ENCODE measurements around the gene MAN2B2.
"Not testable (repeated sequence)": the region's sequence is repeated elsewhere in the genome, so short reads cannot be mapped to it uniquely, and the experiment has no call there.

Gene MAN2B2

DNA sequence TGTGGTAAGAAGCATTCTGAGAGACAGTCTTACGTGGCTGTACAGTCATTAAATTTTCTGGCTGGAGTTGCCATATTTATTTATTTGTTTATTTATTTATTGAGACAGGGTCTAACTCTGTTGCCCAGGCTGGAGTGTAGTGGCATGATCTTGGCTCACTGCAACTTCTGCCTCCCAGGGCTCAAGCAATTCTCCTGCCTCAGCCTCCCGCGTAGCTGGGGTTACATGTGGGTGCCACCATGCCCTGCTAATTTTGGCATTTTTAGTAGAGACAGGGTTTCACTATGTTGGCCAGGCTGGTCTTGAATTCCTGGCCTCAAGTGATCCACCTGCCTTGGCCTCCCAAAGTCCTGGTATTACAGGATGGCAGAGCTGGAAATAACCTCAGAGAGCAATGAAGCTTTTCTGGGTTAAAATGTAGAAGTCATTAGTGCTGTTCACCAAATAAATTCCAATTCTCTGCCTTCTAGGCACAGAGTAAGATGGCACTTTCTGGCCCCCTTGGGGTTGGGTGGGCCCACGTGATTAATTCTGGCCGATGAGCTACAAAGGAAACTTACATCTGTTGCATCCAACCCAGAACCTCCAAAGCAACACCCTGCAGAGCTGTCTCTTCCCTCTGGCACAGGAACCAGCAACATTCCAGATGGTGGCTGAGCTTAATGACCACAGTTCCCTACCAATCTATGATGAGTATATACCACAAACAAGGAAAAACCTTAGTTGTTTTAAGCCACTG is 70.0 kb downstream of the MAN2B2 start:
- DNase-seq = no peak

DNA sequence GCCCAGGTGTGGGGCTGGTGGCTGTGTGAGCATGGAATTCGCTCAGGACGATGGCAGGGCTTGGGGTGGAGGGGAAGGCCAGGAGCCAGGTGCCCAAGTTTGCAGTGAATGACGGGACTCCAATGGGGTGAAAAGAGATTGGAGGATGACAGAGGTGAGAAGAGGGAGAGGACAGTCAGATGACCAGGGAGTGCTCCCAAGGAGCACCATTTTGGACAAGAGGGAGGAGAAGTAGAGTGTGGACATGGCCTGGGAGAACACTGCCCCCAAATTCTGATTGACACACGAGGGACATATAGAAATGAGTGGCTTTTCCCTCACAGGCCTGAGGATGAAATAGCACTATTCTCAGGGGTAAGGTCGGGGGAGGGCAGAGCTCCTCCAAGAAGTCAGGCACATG is 72.2 kb downstream of the MAN2B2 start:
- DNase-seq = no peak

DNA sequence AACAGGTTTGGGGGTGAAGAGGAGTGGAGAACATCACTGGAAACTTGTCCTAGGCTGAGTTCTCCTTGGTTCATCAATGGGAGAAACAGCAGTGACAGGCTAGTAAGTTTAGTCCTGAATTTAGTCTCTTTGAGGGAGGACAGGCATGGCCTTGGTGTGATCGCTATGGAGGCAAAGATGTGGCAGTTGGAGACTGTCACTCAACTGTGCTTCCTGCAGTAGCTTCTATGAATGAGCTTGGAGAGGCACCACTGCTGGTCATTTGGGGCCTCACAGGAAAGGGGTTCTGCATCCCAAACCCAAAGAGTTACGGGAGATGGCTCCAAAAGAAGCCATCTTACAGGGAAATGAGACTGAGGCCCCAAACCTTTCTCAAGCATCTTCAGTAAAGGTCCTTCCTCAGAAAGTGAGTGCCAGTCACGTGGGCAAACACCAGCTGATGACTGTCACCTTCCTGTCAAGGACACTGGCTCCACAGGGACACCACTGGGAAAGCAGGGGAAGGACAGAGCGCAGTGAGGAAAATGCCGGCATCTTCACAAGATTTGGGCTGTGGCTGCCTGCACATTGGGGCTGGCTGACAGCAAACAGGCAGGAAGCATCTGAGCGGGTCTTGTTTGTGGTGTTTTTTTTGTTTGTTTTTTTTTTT is 72.7 kb downstream of the MAN2B2 start:
- no peak for DNase-seq

DNA sequence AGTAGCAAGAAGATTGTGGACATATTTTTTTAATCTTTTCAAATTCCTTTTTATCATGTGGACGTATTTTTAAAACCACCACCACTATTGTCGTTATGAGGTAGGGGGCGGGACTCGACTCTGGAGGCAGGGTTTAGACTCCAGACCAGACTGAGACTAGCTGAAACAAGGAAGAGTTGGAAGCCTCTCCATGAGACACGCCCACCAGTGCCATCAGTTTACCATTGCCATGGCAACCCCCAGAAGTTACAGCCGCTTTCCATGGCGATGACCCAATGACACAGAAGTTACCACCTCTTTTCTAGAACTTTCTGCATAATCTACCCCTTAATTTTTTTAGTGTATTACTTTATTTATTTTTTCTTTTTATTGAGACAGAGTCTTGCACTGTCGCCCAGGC is 74.2 kb downstream of the MAN2B2 start:
- no peak for DNase-seq

DNA sequence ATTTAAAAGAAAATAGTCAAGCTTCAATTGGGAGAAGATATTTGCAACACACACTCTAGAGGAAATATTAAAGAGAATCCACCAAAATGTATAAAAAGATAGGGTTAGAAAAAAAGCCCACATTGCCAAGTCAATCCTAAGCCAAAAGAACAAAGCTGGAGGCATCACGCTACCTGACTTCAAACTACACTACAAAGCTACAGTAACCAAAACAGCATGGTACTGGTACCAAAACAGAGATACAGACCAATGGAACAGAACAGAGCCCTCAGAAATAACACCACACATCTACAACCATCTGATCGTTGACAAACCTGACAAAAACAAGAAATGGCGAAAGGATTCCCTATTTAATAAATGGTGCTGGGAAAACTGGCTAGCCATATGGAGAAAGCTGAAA is 79.2 kb downstream of the MAN2B2 start:
- not testable (repeated sequence) for DNase-seq

DNA sequence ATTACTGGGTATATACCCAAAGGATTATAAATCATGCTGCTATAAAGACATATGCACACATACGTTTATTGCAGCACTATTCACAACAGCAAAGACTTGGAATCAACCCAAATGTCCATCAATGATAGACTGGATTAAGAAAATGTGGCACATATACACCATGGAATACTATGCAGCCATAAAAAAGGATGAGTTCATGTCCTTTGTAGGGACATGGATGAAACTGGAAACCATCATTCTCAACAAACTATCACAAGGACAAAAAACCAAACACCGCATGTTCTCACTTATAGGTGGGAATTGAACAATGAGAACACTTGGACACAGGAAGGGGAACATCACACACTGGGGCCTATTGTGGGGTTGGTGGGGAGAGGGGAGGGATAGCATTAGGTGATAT is 80.3 kb downstream of the MAN2B2 start:
- DNase-seq = not testable (repeated sequence)

DNA sequence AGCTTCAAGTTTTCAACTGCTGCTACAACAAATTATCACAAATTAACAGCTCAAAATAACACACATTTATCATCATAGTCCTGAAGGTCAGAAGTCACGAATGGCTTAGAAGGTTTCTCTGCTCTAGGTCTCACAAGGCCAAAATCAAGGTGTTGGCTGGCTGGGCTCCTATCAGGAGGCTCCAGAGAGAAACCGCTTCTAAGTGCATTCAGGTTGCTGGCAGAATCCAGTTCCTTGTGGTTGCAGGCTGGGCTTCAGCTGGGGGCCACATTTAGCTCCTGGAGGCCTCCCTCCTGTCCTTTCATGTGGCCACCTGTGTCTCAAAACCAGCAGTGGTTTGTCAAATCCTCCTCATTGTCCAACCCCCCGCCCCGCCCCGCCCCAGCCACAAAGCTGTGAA is 80.9 kb downstream of the MAN2B2 start:
- no peak for DNase-seq

DNA sequence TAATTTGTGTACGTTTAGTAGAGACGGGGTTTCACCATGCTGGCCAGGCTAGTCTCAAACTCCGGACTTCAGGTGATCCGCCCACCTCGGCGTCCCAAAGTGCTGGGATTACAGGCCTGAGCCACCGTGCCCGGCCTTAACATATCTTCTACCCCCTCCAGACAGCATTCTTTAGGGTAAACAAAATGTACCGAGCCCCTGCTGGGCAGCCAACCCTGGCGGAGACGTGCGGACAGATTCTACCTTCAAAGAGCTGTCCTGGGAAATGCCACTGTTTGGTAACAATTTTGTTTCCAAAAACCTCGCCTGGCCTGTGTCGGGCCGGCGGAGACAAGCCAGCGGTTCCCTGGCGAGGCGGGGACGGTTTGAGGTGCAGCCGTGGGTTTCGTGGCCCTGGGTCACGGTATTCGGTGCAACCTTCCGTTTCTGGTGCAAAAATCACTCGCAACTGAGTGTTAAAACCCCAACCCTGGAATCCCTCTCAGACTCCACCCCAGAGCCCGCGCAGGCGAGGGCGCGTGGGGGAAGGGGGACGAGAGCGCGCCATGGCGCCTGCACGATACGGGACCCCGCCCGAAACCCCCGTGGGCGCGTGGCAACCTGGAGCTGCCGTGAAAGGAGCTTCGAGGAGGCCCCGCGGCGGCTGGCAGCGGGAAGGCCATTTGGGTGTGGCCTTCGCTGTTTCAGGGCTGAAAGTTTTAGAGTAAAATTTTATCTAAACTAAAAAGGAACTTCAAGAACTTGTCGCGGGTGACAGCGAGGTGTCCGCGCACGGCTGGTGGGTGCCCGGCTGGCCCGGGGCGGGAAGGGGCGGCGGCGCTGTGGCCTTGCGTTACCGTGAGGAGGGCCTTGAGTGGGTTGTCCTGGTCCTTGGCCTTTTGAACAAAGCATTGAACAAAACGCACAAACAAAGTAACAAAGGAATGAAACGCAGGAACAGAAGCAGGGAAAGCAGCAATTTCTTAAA is 82.5 kb downstream of the MAN2B2 start:
- DNase-seq = no peak

DNA sequence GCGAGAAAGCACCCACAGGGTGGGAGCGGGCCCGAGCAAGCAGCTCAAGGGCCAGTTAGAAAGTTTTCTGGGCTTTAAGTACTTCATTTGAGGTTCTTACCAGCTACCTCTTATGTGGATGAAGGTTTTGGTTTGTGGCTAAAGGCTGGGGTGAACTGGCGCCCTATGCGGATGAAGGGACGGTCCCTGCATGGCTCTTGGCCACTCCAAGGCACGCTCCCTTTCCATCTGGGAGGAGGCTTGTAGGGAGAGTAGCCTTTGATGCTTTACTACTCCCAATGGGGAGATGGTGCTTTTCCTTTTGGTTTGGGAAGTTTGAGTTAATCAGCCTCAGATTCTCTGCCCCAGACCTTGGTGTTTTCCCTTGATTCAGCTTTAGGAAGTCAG is 83.2 kb downstream of the MAN2B2 start:
- no peak for DNase-seq

DNA sequence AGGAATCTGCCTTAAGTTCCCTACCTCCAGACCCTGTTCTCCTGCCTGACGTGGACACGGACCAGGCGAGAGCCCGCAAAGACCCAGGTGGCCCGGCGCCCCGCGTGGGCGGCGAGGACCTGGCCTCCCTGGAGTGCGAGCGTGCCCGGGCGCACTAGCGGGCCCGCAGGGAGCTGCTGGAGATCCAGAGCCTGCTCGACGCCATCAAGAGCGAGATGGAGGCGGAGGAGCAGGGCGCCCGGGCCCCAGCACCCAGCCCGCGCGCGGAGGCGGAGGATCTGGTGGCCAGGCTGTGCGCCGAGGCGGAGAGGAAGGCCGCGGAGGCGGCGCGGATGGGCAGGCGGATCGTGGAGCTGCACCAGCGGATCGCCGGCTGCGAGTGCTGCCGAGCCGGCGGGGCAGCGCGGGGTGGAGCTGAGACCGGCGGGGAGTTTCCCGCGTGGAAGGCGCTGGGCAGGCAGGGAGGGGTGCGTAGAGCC is 83.6 kb downstream of the MAN2B2 start:
- peak; percentile 48 to 65 for DNase-seq

DNA sequence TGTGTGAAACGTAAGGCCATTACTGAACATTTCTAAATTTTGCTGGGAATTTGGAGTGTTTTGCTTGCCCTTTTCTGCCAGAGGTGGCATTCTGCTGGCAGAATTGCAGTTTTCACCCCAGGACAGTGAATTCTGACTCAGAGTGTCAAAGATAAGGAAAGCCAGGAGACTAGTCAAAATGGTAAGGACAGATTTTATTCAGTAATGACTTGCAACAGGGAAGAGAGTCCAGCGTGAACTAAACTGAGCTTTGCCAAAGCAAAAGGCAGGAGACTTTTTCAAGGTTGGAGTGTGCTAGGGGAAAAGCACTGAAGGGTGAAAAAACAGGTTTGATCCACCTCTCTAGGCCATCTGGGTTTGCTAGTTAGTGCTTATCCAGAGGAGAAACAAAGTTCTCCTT is 84.9 kb downstream of the MAN2B2 start:
- DNase-seq = no peak

DNA sequence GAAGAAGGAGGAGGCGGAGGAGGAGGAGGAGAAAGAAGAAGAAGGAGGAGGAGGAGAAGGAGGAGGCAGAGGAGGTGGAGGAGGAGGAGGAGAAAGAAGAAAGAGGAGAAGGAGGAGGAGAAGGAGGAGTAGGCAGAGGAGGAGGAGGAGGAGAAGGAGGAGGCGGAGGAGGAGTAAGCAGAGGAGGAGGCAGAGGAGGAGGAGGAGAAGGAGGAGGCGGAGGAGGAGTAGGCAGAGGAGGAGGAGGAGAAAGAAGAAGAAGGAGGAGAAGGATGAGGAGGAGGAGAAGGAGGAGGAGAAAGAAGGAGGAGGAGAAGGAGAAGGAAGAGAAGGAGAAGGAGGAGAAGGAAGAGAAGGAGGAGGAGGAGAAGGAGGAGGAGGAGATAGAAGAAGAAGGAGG is 85.4 kb downstream of the MAN2B2 start:
- no peak for DNase-seq

DNA sequence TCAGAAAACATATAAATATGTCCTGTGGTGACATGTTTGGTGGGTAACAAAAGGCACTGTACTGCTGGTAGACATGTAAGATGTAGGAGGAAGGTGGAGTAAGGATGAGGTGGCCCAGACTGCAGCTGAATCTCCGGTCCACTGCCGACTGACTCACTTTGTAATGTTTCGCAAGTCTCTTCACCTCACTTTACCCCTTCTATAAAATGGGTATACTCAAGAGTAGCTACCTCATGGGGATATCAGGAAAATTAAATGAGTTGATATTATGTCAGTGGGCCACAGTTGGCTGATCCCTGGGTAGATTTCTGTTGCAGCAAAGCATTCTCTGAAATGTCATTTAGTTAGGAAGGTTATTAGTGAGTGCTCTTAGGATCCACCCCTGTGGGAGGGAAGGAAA is 87.6 kb downstream of the MAN2B2 start:
- no peak for DNase-seq

DNA sequence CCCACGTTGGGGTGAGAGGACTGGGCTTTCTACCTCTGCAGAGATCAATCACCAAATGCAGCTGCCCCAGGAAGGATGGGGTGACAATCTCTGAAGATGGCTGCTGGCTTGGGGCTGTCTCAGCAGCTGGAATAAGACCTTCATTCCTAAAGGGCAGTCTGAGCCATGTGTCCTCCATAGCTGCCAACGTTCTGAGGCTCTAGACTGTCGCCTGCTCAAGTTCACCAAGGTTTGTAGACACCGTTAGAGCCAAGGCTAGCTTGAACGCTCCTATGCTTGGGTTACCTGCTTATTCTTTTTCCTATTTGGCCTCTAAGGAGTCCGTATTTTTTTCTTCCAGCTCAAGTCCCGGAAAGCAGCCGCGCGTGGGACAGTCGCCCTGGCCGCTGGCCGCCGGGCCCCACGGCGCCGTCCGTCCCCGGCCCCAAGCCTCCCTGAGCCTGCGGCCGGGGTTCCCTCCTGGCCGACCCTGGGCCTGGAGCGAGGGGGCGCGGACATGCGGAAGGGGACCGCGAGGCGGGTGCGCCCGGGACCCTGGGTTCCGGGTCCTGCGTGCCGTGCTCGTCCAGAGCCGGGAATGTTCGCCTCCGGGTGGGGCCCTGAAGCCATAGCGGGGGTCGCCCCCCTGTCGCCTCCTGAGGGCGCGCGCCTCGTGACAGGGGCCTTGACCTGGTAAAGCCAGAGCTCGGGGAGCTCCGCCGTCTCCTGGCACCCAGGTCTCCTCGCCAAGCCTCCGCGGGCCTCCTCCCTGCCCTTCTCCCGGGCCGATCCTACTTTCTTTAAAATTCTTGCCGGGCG is 88.8 kb downstream of the MAN2B2 start:
- no peak for DNase-seq

DNA sequence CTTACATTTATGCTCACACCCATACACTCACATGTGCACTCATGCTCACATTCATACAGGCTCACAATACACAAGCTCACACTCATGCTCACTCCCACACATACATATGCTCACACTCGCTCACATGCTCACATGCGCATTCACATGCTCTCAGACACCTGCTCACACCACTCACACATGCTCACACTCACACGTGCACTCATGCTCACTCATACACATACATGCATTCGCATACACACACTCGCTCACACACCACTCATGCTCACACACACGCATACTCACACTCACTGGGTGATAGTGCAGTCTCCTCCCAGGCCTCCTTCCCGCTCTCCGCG is 90.3 kb downstream of the MAN2B2 start:
- DNase-seq = no peak

DNA sequence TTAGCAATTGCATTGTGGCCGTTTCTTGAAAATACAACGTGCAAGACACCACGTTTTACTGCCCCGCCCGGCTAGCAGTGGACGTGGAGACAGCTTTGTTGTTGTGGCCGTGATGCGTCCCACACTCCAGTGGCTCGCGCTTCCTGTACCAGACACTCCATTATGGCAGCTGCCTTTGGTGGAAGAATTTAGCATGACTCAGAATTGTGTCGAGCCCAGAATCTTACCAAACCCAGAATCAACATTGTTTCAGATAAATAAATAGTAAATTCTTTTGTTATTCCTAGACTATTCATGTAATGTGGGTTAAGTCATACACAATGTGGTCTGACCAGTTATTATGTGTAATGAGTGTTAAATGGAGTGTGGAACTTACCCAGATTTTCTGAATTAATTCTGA is 93.4 kb downstream of the MAN2B2 start:
- DNase-seq = no peak

DNA sequence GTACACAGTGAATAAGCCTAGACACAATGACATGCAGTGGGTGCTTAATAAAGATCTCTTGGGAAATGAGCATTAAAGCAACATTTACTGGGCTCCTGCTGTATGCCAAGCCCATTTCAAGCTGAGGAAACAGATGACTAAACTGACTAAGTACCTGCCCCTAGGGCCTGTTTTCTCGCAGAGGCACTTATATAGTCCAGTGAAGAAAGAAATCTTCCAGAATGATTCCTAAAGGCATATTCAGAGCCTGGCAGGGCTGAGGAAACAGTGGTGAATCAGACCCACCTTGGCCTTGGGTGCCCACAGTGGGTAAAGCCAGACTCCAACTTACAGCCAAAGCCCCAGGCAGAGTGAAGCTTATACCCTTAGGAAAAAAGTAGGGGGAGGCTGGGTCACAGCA is 96.7 kb downstream of the MAN2B2 start:
- no peak for DNase-seq

DNA sequence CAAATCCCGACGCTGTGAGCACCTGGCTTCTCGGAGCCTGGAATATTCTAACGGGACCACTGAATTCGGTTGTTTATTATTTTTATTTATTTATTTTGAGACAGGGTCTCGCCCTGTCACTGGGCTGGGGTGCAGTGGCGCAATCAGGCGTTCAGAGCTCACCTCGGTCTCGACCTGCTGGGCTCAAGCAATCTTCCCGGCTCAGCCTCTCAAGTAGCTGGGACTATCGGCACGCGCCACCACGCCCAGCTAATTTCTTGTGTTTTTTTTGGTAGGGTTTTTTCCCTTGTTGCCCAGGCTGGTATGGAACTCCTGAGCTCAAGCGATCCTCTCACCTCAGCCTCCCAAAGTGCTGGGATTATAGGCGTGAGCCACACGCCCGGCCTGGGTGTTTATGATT is 97.1 kb downstream of the MAN2B2 start:
- DNase-seq = no peak

DNA sequence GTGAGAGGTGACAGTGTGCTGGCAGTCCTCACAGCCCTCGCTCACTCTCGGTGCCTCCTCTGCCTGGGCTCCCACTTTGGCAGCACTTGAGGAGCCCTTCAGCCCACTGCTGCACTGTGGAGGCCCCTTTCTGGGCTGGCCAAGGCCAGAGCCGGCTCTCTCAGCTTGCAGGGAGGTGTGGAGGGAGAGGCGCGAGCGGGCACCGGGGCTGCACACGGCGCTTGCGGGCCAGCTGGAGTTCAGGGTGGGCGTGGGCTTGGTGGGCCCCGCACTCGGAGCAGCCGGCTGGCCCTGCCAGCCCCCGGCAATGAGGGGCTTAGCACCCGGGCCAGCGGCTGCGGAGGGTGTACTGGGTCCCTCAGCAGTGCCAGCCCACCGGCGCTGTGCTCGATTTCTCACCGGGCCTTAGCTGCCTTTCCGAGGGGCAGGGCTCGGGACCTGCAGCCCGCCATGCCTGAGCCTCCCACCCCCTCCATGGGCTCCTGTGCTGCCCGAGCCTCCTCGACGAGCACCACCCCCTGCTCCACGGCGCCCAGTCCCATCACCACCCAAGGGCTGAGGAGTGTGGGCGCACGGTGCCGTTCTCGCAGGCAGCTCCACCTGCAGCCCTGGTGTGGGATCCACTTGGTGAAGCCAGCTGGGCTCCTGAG is 97.7 kb downstream of the MAN2B2 start:
- not testable (repeated sequence) for DNase-seq

All from CD4-positive, alpha-beta T cell treated with Interleukin-1 beta for 1 hour (primary cell).